Mucosa of descending colon (tissue), 3 donors: ENCODE results near the gene NR2C1. TPM values are rescaled to one million over a fixed set of nuclear protein-coding genes. Genes with fewer than 3 reads are reported as not detected.
"Not testable (repeated sequence)": the region's sequence is repeated elsewhere in the genome, so short reads cannot be mapped to it uniquely, and the experiment has no call there.

Experiments
- ATAC-seq: fragments of 200-7000 bp; cut with Tn5 transposase; one replicate; pipeline ENCODE4 v1.9.1; 2020; ENCODE audit warnings: mild to moderate bottlenecking, moderate library complexity
- DNase-seq, 3 donors: peaks; one replicate each; pipeline ENCODE4 v3.0.0-alpha.2; 2020
- H3K36me3 ChIP-seq: fragments of 200-600 bp; one replicate; pipeline ENCODE4 v1.8.0; 2021; ENCODE audit warnings: low read depth, mild to moderate bottlenecking
- H3K4me1 ChIP-seq: fragments of 200-600 bp; one replicate; pipeline ENCODE4 v1.8.0; 2021; ENCODE audit warnings: low read depth, mild to moderate bottlenecking
- H3K4me3 ChIP-seq: fragments of 200-600 bp; one replicate; pipeline ENCODE4 v1.8.0; 2021; ENCODE audit warnings: mild to moderate bottlenecking
- H3K9me3 ChIP-seq: fragments of 200-600 bp; one replicate; pipeline ENCODE4 v1.8.0; 2021; ENCODE audit warnings: mild to moderate bottlenecking
- CTCF ChIP-seq: fragments of 200-600 bp; IDR thresholded peaks from one replicate; pipeline ENCODE4 v1.8.0; 2022; ENCODE audit warnings: antibody characterized with exemption, mild to moderate bottlenecking
- intact Hi-C, 2 donors: fragments of 100-400 bp; cut with DNase I in 1 of 2; cut with micrococcal nuclease in 1 of 2; formaldehyde crosslinking; loops; one replicate each; pipeline versions ENCODE4 v1.11.0 to v1.11.1; 2022; cut with DNase I, micrococcal nuclease
- total RNA-seq, 3 donors: library from RNA; stranded (reverse); fragmentation: NEBNext Ultra II Directional in 2 of 3; extraction: Animal tissue kit (Norgen Biotek cat#: 25700) in 2 of 3; gene quantifications; one replicate each; pipeline versions ENCODE4 v1.2.1 to v1.2.4, GENCODE V29; 2021 to 2023
- donor health status: DM: no; HTN: no; CAD: no; lungs with moderate emphysema.
- donor health status: DM: no; HTN: no; CAD: no.
- donor health status: DM: no; HTN: yes; CAD: no.

NR2C1 gene
- total RNA-seq, 3 donors from 2014 or later = 27.4 to 28.5 (median 27.8) TPM

GRCh38 chr12:95096852-95097251, 23.4 kb upstream of the NR2C1 start:
- ATAC-seq (peak; percentile 67), DNase-seq (no peak)
- Histone ChIP-seq H3K9me3 (no peaks in the 10 kb centered on the region), H3K4me1 (peaks cover 3% of the 10 kb centered on the region), H3K4me3 (no peak overlapping the region), H3K36me3 (no peaks in the 10 kb centered on the region)
- intact Hi-C loops = no loop called here
- TF ChIP-seq CTCF = no peak

GRCh38 chr12:95096378-95096777, 23.0 kb upstream of the NR2C1 start:
- TF ChIP-seq CTCF = no peak
- H3K4me3 ChIP-seq = no peak overlapping the region
- ATAC-seq (no peak), DNase-seq (no peak)
- H3K36me3 ChIP-seq = no peaks in the 10 kb centered on the region
- H3K4me1 ChIP-seq = peaks cover 3% of the 10 kb centered on the region
- intact Hi-C loops = no loop called here
- no peaks in the 10 kb centered on the region for H3K9me3 ChIP-seq

- DNase-seq, ATAC-seq, intact Hi-C loops, H3K4me1 ChIP-seq, H3K9me3 ChIP-seq, H3K36me3 ChIP-seq, H3K4me3 ChIP-seq: not testable (repeated sequence)
Observed at GRCh38 chr12:95095866-95096265, 22.4 kb upstream of the NR2C1 start.

GRCh38 chr12:95089462-95089861, 16.0 kb upstream of the NR2C1 start:
- Histone ChIP-seq H3K4me1 (peaks cover 4% of the 10 kb centered on the region), H3K36me3 (no peaks in the 10 kb centered on the region), H3K4me3 (no peak overlapping the region), H3K9me3 (no peaks in the 10 kb centered on the region)
- DNase-seq = no peak
- intact Hi-C loops = no loop called here
- no peak for TF ChIP-seq CTCF
- no peak for ATAC-seq

GRCh38 chr12:95088379-95088778, 15.0 kb upstream of the NR2C1 start:
- H3K36me3 ChIP-seq = no peaks in the 10 kb centered on the region
- no peak for TF ChIP-seq CTCF

GRCh38 chr12:95085612-95086011, 12.2 kb upstream of the NR2C1 start:
- intact Hi-C loops = no loop called here
- Histone ChIP-seq H3K36me3 (no peaks in the 10 kb centered on the region), H3K9me3 (no peaks in the 10 kb centered on the region), H3K4me3 (no peak overlapping the region), H3K4me1 (peaks cover 4% of the 10 kb centered on the region)
- no peak for DNase-seq
- no peak for TF ChIP-seq CTCF
- ATAC-seq = peak; percentile 43

More at GRCh38 chr12:95088379-95088778, 15.0 kb upstream of the NR2C1 start:
- intact Hi-C loops = no loop called here
- DNase-seq = no peak
- Histone ChIP-seq H3K4me1 (peaks cover 4% of the 10 kb centered on the region), H3K4me3 (no peak overlapping the region), H3K9me3 (no peaks in the 10 kb centered on the region)
- ATAC-seq = no peak
